Measurements from ENCODE around the gene HOXA4.
A peak's percentile ranks its signal among the peaks of the same experiment; 100 is the strongest.

Gene HOXA4

DNA sequence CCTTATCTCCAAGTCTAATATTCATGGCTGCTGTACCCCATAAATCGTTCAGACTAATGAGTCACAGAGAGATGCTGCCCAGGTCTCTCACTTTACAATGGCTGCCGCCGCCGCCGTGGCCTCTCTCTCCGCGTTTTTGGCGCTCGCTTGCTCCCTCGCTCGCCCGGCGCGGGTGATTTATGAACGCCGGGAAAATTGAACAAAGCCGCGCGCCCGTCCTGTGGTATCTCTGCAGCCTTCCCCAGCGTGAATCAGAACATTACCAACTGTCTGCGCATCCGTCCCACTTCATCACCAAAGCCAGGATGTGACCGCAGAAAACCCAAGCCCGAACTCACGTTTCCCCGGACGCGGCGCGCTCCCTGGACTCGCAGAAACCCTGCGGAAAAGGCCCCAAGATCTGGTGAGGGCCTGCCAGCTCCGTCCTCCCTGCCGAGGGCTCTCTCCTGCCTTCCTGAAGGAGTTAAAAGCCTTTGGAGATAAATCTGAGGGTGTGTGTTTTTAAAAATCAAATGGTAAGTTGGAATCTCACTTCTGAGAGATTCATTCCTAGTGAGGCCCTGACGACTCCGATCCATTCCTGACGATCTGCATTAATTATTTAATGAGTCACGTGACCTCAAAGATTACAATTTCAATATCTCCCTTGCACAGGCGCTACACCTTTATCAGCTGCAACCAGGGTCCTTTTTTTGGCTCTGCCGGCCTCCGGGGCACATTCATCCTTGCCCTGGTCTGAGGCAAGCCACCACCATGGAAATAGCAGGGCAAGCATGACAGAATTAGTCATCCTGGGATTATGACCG lies 6.3 kb downstream of the HOXA4 start:
- DNase-seq = no peak
- Mint-ChIP-seq H3K27ac (peak overlapping the region in 1 of 2 donors; percentile 42), H3K27me3 (peaks cover 50% of the 10 kb centered on the region), H3K4me1 (no peaks in the 10 kb centered on the region), H3K9me3 (no peaks in the 10 kb centered on the region), H3K4me3 (no peak overlapping the region)
- no peak for ATAC-seq

DNA sequence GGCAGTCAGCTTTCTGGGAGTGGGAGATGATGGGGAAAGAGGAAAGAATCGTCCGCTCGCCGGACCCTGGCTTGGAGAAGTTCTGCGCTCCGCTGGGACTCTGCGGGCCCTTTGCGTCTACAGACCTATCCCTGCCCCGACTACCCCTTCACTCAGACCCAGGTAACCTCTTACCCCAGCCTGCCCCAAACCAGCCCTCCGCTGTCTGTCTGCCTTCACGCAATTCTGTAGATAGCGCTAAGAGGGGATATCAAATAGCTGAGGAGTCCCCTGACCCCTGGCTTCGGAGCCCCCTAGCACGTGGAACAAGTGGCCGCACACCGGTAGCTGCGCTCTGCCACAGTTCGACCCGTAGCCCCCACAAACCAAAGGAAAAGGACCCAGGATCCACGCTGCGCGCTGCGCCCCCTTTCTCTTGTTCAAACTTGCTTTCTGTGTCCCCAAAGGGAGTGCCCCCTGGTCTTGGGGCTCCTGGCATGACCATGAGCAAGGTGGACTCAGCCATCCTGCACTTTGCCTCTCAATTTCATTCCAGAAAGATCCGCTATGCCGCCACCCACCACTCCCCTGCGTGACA lies 7.0 kb downstream of the HOXA4 start:
- ATAC-seq = no peak
- Mint-ChIP-seq H3K9me3 (no peaks in the 10 kb centered on the region), H3K27me3 (peaks cover 43% of the 10 kb centered on the region), H3K4me1 (no peaks in the 10 kb centered on the region), H3K4me3 (no peak overlapping the region), H3K27ac (no peak overlapping the region)
- no peak for DNase-seq

DNA sequence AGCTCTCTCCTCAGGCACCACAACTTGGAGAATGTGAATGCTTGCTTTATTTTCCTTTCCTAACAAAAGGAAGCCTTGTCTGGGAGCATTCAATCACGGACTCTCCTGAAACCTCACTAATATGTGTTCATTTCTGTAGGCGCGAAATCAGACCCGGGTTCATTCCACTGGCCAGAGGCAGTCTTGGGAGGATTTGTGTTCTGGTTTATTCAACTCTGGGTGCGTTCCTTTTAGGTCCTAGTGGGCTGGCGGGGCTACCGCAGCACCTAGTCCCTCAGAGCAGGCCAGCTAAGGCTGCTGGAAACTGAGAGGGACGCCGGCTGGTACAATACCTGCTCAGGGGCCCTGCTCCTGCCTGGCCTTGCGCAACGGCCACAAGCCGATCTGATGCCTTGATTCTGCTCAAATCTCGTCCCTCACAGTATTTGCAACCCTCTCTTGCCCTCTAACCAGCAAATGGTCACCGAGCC lies 7.5 kb downstream of the HOXA4 start:
- no peak for ATAC-seq
- Mint-ChIP-seq H3K4me3 (no peak overlapping the region), H3K27ac (no peak overlapping the region), H3K4me1 (no peaks in the 10 kb centered on the region), H3K9me3 (no peaks in the 10 kb centered on the region), H3K27me3 (peaks cover 38% of the 10 kb centered on the region)
- DNase-seq = no peak

DNA sequence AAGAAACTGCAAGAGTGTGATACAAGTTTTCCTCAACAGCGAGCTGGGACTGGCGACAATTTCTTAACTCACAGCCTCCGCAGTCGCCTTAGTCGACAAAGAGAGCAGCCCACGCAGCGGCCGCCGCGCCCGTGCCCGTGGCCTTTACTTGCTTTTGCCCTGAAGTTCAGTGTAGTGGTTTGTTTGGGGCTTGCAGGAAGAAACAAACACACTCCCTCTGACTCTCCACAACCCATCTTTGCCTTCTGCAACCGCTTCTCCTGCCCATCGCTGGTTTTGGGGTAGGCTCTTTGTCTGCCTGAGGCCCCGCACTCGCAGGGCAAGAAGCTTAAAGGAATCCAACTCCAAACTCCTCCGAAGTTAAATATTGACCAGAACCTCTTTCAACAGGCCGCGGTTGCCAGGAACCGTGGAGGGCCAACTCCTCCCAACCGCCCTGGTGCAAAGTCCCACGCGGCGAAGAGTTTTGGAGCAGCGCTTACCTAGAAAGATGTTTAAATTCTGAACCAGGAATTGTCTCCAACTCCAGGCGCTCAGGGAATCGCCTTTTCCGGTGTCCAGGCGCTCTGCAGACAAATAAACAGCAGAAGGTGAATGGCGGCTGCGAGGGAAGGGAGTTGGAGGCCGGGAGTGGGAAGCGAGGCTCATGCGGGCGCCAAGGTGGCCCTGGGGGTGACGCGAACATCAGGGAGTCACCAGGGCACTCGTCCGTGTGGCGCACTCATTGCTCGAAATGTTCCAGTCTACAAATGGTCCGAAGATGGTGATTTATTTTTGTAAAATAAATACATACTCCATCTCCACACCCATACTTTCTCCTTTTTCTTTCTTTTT lies 8.3 kb downstream of the HOXA4 start:
- H3K9me3 Mint-ChIP-seq = no peaks in the 10 kb centered on the region
- ATAC-seq = no peak
- H3K4me1 Mint-ChIP-seq = no peaks in the 10 kb centered on the region
- H3K4me3 Mint-ChIP-seq = no peak overlapping the region
- H3K27ac Mint-ChIP-seq = no peak overlapping the region
- H3K27me3 Mint-ChIP-seq = peaks cover 30% of the 10 kb centered on the region
- no peak for DNase-seq

DNA sequence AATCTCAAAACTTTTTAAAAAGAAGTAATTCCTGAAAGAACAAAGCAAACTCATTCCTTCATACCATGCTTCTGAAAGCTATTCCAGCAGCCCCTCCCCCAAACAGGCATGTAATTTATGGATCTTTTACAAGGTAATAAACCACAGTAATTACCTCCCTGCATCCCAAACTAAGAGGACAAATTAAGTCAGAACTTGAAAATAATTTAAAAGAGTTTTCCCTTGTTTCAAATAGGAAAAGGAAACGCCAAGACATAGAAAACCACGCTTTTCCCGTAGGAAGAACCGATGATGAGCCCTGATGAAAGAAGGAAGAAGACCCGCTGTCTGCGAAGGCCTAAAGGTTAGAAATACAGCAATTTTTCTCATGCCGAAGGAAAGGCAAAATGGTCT lies 8.9 kb downstream of the HOXA4 start:
- H3K27me3 Mint-ChIP-seq = peaks cover 25% of the 10 kb centered on the region
- DNase-seq (no peak), ATAC-seq (no peak)
- no peaks in the 10 kb centered on the region for H3K9me3 Mint-ChIP-seq
- no peak overlapping the region for H3K4me3 Mint-ChIP-seq
- H3K4me1 Mint-ChIP-seq = no peaks in the 10 kb centered on the region
- no peak overlapping the region for H3K27ac Mint-ChIP-seq

DNA sequence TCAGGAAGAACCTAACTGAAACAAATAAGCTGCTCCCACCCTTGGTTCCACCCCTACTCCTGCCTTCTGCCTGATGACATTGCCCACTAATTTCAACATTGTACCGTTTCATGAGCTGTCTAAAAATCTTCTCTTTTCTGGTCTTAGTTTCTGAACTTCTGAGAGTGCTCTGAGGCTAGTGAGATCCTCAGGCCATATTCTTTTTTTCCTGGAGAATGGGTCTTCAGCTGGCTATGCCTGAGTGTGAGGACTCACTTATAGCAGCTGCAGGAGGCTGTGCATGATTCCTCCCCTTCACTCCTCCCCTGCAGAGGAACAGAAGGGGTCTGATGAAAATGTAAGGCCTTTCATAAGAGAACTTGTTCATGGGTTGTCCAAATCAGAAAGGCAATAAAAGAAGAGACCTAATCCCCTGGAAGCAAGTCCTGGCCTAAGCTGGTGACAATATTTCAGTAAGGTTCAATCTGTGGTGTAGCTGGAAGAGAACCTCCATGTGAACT lies 11.1 kb downstream of the HOXA4 start:
- ATAC-seq (no peak), DNase-seq (no peak)
- Mint-ChIP-seq H3K9me3 (no peaks in the 10 kb centered on the region), H3K27me3 (peaks cover 8% of the 10 kb centered on the region), H3K4me3 (no peak overlapping the region), H3K4me1 (no peaks in the 10 kb centered on the region), H3K27ac (no peak overlapping the region)

DNA sequence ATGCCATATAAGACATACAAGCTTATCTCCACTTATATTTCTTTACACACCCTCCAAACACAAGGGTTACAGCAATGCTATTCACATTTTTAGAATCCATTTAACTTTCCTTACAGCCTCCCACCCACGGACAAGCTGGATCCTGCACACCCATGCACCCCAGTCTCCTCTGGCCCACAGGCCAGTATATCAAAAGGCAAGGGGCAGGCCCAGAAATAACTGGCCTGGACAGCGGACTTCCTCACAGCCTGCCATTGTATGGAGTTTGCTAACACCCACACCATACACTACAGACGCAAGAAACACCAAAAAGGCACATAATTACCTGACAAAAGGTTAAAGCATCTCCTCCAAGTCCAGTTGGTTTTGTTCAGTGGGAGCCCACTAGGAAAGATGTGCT lies 12.0 kb downstream of the HOXA4 start:
- ATAC-seq = no peak
- Mint-ChIP-seq H3K4me1 (no peaks in the 10 kb centered on the region), H3K9me3 (no peaks in the 10 kb centered on the region), H3K4me3 (no peak overlapping the region), H3K27me3 (no peaks in the 10 kb centered on the region), H3K27ac (no peak overlapping the region)
- no peak for DNase-seq

DNA sequence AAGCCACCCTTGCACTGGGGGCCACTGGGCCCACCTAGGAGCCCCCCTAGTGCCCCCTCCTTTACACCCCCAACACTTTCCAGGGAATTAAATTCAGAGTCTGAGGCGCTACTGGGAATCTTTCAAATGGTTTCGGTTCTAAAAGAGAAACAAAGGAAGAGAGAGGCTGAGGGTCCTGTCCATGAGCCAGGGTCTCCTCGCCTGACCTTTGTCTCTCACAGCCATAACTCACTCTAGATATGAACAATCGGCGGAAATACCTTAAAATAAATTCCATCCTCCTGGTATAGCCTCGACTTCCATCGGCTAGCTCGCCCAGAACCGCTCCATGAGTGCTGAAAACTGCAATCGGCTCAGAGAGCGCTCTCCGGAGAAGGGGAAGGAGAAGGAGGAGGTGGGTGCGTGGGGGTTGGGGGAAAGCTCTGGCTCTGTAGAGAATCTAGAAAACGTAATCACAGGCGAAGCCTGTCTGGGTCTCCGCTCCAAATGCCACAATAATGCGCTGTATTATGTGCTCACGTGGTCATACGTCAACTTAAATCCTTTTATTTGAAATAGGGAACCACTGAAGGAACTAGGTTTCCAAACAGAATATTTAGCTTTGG lies 12.6 kb downstream of the HOXA4 start:
- ATAC-seq = no peak
- no peak for DNase-seq
- Mint-ChIP-seq H3K27me3 (no peaks in the 10 kb centered on the region), H3K4me3 (no peak overlapping the region), H3K9me3 (no peaks in the 10 kb centered on the region), H3K4me1 (no peaks in the 10 kb centered on the region), H3K27ac (peak overlapping the region in 1 of 2 donors; percentile 34)

DNA sequence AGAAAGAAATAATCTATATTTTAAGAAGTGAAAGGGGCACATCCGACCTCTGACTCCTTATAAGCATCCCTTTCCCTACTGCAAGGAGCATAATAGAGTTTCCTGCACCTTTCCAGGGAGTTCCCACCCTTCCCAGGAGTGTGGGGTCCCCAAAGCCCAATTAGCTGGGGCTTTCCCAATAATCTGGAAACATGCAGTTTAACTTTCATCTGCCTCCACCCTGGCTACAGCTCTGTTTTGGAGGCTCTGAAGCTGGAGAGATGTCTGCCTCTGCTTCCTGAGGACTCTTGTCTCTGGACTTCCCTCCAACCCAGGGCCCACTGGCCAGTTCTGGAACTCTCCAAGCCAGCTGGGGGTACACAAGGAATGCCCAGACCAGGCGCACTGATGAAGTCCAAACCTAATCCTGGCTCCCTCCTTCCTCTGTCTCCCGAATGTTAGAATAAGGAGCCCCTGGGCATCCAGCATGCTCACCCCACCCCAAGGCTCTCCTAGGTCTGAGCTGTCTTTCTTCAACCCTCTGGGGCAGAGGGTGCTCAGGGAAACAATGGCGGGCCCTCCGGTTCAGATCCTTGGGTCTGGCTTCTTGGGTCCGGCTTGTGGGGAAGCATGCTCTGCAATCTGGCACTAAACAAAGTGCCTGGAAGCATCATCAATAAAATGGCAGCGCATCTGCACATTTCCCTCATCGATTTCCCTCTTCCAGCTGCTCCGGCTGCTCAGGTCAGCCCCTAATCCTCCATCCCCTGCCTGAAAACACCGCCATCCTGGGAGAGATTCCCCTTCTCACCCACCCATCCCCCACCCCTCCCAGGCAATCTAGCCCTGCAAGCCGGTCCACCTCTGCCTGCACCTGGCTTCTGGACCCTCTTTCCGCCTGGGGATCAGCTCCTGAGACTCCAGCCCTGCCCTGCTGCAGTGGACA lies 13.3 kb downstream of the HOXA4 start:
- DNase-seq (no peak), ATAC-seq (no peak)
- Mint-ChIP-seq H3K4me1 (no peaks in the 10 kb centered on the region), H3K27ac (peak overlapping the region in 1 of 2 donors; percentile 34), H3K4me3 (no peak overlapping the region), H3K27me3 (no peaks in the 10 kb centered on the region), H3K9me3 (no peaks in the 10 kb centered on the region)

DNA sequence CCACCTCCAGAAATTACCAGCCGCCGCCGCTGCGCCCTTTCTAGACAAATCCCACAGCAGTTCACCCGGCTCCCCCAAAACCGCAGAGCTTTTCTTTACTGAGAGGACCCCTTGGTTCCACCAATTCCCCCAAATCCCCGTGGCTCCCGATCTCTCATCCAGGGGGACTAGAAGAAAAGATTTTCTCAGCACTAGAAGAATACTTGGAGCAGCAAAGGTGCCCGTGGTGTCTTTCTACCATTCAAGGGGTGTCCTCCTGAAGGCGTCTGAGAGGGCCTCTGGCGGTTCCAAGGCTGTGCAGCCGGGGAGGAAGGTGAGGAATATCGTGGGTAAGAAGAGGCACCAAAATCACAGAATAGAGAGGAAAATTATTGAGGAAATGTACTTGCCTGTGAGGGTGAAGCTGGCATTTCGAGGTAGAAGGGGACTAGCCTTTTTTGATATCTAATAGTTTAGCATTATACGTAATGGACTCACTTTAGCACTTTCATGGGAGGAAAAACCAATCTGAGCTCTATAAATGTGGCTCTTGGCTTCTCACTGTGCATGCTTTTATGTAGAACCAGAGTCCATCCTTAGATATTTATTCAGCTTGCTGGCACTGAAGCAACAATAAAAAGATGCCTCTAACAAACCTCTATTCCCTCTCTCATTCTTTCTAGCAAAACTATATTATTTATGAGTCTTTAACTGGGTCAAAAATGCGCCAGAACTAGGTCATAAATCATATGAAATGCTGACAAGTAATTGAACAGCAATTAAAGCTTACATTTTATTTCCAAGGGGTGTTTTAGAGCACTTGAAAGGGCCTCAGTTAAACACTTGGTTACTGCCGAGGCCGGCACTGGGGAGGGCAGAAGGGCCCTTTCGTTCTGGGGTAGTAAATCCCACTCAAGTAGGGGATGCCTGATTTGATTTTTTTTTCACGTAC lies 14.3 kb downstream of the HOXA4 start:
- DNase-seq = no peak
- H3K27me3 Mint-ChIP-seq = peaks cover 7% of the 10 kb centered on the region
- no peaks in the 10 kb centered on the region for H3K4me1 Mint-ChIP-seq
- H3K9me3 Mint-ChIP-seq = no peaks in the 10 kb centered on the region
- ATAC-seq = no peak
- H3K27ac Mint-ChIP-seq = no peak overlapping the region
- H3K4me3 Mint-ChIP-seq = no peak overlapping the region

DNA sequence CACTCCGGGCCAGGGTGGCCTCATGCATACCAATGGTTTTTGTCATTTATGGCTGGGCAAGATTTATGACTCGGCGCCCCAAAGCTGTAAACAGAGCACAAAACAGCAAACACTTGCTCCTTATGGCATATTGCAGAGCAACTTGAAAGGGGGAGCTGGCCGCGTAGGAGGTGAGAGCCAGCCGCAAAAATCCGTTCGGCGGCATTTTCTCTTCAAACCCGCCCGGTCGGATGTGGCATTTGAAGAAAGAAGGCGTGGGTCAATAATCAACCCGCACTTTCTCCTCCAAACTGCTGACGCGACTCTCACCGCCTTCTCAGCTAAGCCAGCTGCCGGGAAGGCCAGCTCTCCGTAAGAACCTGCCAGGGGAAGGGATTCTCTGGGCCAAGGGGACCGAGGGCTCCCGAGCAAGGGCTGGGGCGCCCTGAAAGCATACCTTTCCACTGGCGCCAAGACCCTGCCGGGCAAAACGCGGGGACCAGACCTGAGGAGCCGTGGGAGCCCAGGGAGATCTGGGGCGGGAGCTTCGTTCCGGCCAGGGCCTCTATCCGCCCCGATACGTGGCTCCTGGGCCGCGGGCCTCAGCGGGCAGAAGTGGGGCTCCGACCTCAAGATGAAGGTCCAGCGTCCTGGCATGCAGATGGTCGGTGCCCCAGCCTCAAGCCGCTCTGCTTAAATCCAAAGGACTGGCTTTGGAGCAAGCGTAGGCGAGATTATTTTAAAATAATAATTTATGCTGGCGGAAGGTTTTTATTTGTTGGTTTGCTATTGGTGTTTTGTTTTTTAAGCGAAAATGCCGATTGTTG lies 15.1 kb downstream of the HOXA4 start:
- Mint-ChIP-seq H3K27ac (no peak overlapping the region), H3K9me3 (no peaks in the 10 kb centered on the region)

DNA sequence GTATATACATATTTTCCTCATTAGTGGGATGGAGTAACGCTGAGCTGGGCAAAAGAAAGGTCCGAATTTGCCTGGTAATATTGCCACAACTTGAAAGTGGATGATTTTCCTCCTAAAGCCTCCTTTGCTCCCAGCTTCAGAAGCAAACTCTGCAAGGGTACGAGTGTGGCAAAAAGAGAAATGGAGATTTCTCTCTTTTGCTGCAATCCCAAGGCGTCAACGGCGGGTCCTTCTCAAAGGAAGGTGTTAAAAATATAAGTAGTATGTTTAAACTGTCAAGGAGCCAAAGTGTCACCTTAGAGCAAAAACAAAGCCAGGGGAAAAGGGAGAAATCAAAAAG lies 15.7 kb downstream of the HOXA4 start:
- DNase-seq (no peak), ATAC-seq (no peak)
- no peaks in the 10 kb centered on the region for H3K9me3 Mint-ChIP-seq
- H3K27ac Mint-ChIP-seq = no peak overlapping the region
- H3K4me1 Mint-ChIP-seq = no peaks in the 10 kb centered on the region
- no peak overlapping the region for H3K4me3 Mint-ChIP-seq
- H3K27me3 Mint-ChIP-seq = peaks cover 7% of the 10 kb centered on the region

More for the DNA sequence above, 15.1 kb downstream of the HOXA4 start:
- no peak for ATAC-seq
- no peak for DNase-seq
- Mint-ChIP-seq H3K27me3 (peaks cover 7% of the 10 kb centered on the region), H3K4me3 (no peak overlapping the region), H3K4me1 (no peaks in the 10 kb centered on the region)

DNA sequence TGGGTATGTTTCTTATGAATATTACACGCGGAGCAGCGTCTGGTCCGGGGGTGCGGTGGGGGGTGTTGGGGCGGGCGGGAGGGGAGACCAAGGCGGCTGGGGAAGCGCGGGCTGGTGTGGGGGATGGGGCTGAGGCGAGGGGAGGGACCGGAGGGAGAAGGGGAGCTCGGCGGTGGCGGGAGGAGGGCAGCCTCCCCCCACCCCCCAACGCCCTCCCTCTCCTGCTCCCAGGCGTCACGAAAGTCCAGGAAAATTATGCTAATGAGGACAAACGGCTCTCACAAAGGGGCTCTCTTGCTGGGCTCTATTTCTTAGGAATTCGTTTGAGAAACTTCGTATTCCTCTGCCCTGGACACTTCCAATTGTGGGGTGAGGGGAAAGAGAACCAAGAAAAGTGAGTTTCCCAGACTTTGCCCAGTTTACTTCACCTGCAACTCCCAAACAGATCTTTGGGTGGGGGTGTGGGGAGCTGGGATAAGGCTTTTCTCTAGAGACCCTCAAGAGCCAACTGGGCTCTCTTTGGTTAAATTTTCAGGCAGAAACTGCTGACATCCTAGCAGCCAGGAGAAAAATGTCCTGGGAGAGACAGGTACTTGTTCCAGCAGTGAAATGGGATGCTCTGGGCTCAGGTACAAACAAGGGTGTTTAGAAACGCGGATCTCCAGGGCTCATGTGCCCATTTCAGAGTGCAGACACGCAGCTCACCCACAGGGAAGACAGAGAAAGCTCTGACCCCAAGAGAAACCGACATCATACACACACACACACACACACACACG lies 16.4 kb downstream of the HOXA4 start:
- peaks cover 7% of the 10 kb centered on the region for H3K27me3 Mint-ChIP-seq
- H3K4me1 Mint-ChIP-seq = no peaks in the 10 kb centered on the region
- H3K9me3 Mint-ChIP-seq = no peaks in the 10 kb centered on the region
- no peak overlapping the region for H3K4me3 Mint-ChIP-seq
- peak; percentile 33 for ATAC-seq
- no peak overlapping the region for H3K27ac Mint-ChIP-seq
- no peak for DNase-seq
